A673 (cell line): Measurements from ENCODE around the gene NECAB3. TPM values are rescaled to one million over a fixed set of nuclear protein-coding genes. Genes with fewer than 3 reads are reported as not detected.

Source experiments
- BruUV-seq: library from RNA; stranded (reverse); fragments of 400-500 nt; replicated peaks from 2 replicates; lab custom pipeline; 2021; lab: Mats Ljungman, UMichigan
- CTCF ChIA-PET: fragments of 300-600 bp; sonication (Branson Sonifier 250); formaldehyde crosslinking; loops from one replicate; lab custom pipeline; 2022; ENCODE audit warnings: antibody characterized with exemption; lab: Charles Lee
- POLR2A ChIA-PET: fragments of 300-600 bp; sonication (Branson Sonifier 250); formaldehyde crosslinking; loops from one replicate; lab custom pipeline; 2022; ENCODE audit warnings: antibody characterized with exemption; ENCODE audit not compliant: low non-redundant PET; lab: Charles Lee
- DNase-seq: peaks from one replicate; pipeline ENCODE4 v3.0.0-alpha.2; 2015; ENCODE audit warnings: low spot score
- H3K27ac ChIP-seq: fragments of 200-600 bp; sonication (generic); 2 replicates; pipeline ENCODE4 v1.5.1; 2016; ENCODE audit warnings: mixed run types, low read depth, mild to moderate bottlenecking, mixed read lengths, antibody characterized with exemption, low read length; ENCODE audit not compliant: poor library complexity, severe bottlenecking
- H3K27me3 ChIP-seq: fragments of 200-600 bp; sonication (generic); replicated peaks from 2 replicates; pipeline ENCODE4 v1.6.1; 2017; ENCODE audit warnings: mixed run types, low read depth, mild to moderate bottlenecking, mixed read lengths, antibody characterized with exemption, low read length; ENCODE audit not compliant: insufficient read depth, poor library complexity
- H3K36me3 ChIP-seq: fragments of 200-600 bp; sonication (generic); 2 replicates; pipeline ENCODE4 v1.6.1; 2016; ENCODE audit warnings: mixed run types, mild to moderate bottlenecking, mixed read lengths, antibody characterized with exemption, low read length; ENCODE audit not compliant: insufficient read depth, poor library complexity, severe bottlenecking
- H3K4me1 ChIP-seq: fragments of 200-600 bp; sonication (generic); 2 replicates; pipeline ENCODE4 v1.6.1; 2017; ENCODE audit warnings: mixed run types, mild to moderate bottlenecking, mixed read lengths, antibody characterized with exemption, low read length; ENCODE audit not compliant: insufficient read depth, poor library complexity, severe bottlenecking
- H3K4me3 ChIP-seq: fragments of 200-600 bp; sonication (generic); 2 replicates; pipeline ENCODE4 v1.5.1; 2016; ENCODE audit warnings: low read depth, mixed run types, mild to moderate bottlenecking, mixed read lengths, low read length; ENCODE audit not compliant: poor library complexity, severe bottlenecking
- H3K9me3 ChIP-seq: fragments of 200-600 bp; sonication (generic); 2 replicates; pipeline ENCODE4 v1.6.1; 2016; ENCODE audit warnings: mixed run types, low read depth, mild to moderate bottlenecking, mixed read lengths, antibody characterized with exemption, low read length; ENCODE audit not compliant: poor library complexity, severe bottlenecking
- CTCF ChIP-seq: fragments of 300-800, 200-600 bp; sonication (generic); conservative IDR thresholded peaks from 2 replicates; pipeline ENCODE4 v1.5.1; 2017; ENCODE audit warnings: low read depth, mild to moderate bottlenecking, antibody characterized with exemption, low read length, moderate library complexity, mixed read lengths
- EZH2 ChIP-seq: fragments of 200-600 bp; sonication (generic); IDR thresholded peaks from 2 replicates; pipeline ENCODE4 v1.6.1; 2017; ENCODE audit warnings: borderline replicate concordance, low read depth, mild to moderate bottlenecking, mixed read lengths, antibody characterized with exemption, low read length; ENCODE audit not compliant: poor library complexity, severe bottlenecking
- intact Hi-C: fragments of 100-400 bp; cut with micrococcal nuclease; formaldehyde crosslinking; loops from one replicate; pipeline ENCODE4 v1.10.0; 2022; ENCODE audit not compliant: unreplicated experiment
- total RNA-seq: library from RNA; stranded (reverse); gene quantifications from 2 replicates; pipeline ENCODE4 v1.2.3, GENCODE V29; 2021

The NECAB3 gene
- total RNA-seq, 1 experiment from 2014 or later: 83.1 TPM

- Histone ChIP-seq H3K4me3 (no peak overlapping the region), H3K36me3 (peaks cover 8% of the 10 kb centered on the region), H3K9me3 (no peaks in the 10 kb centered on the region), H3K4me1 (no peaks in the 10 kb centered on the region), H3K27ac (no peak overlapping the region), H3K27me3 (no peaks in the 10 kb centered on the region)
- no TSS peak for BruUV-seq
- DNase-seq: no peak
- intact Hi-C loops: no loop called here
- POLR2A ChIA-PET: no interaction called here
- CTCF ChIA-PET: interaction anchor here (0.5 kb wide), 1 partner anchor 382 kb away, joined by 4 read pairs; no protein-coding TSS in a partner anchor
- TF ChIP-seq CTCF: no peak
- no peak for TF ChIP-seq EZH2
Measured at GRCh38 chr20:33612001-33612400, 62.2 kb downstream of the NECAB3 start.

- no peak for DNase-seq
- H3K27me3 ChIP-seq: no peaks in the 10 kb centered on the region
- intact Hi-C loops: no loop called here
- no TSS peak for BruUV-seq
- TF ChIP-seq EZH2 (no peak), CTCF (no peak)
- H3K9me3 ChIP-seq: no peaks in the 10 kb centered on the region
- H3K4me3 ChIP-seq: no peak overlapping the region
- H3K27ac ChIP-seq: no peak overlapping the region
- POLR2A ChIA-PET: no interaction called here
- peaks cover 8% of the 10 kb centered on the region for H3K36me3 ChIP-seq
- no peaks in the 10 kb centered on the region for H3K4me1 ChIP-seq
- CTCF ChIA-PET: no interaction called here
Measured at GRCh38 chr20:33611106-33611505, 63.1 kb downstream of the NECAB3 start.

- Histone ChIP-seq H3K4me3 (no peak overlapping the region), H3K27me3 (no peaks in the 10 kb centered on the region), H3K9me3 (no peaks in the 10 kb centered on the region), H3K36me3 (peaks cover 8% of the 10 kb centered on the region), H3K27ac (no peak overlapping the region), H3K4me1 (no peaks in the 10 kb centered on the region)
- DNase-seq: no peak
- intact Hi-C loops: no loop called here
- no TSS peak for BruUV-seq
- TF ChIP-seq CTCF: no peak
- TF ChIP-seq EZH2: no peak
- ChIA-PET POLR2A (interaction anchor here (0.7 kb wide), 1 partner anchor 116 kb away, joined by 3 read pairs; no protein-coding TSS in a partner anchor), CTCF (no interaction called here)
Measured at GRCh38 chr20:33609504-33609903, 64.7 kb downstream of the NECAB3 start.

Other genes with a start within 250 kb of the NECAB3 start
- 4.4 and 7.5 TPM in 2 replicates for gene SNTA1, start 230.7 kb downstream of the NECAB3 start, total RNA-seq
- 13.1 and 15.2 TPM in 2 replicates for gene CBFA2T2, start 184.3 kb downstream of the NECAB3 start, total RNA-seq
- gene C20orf144, start 12.1 kb downstream of the NECAB3 start, total RNA-seq: 0.13 and 0.22 TPM in 2 replicates
- 0.39 and 0.47 TPM in 2 replicates for gene ACTL10, start 7.5 kb downstream of the NECAB3 start, total RNA-seq
- 86.0 and 87.0 TPM in 2 replicates for gene E2F1, start 12.0 kb upstream of the NECAB3 start, total RNA-seq
- 7.5 and 9.7 TPM in 2 replicates for gene PXMP4, start 45.9 kb upstream of the NECAB3 start, total RNA-seq
- 4.7 and 5.0 TPM in 2 replicates for gene ZNF341, start 57.6 kb upstream of the NECAB3 start, total RNA-seq
- gene CHMP4B, start 136.9 kb upstream of the NECAB3 start, total RNA-seq: 68.5 and 68.9 TPM in 2 replicates